HG03175 (cell line): ENCODE results near the gene BTNL8.

Source experiments
- ATAC-seq: cut with Tn5 transposase; IDR thresholded peaks from one replicate; pipeline ENCODE4 v1.9.1; 2021; ENCODE audit warnings: mild to moderate bottlenecking, moderate library complexity; ENCODE audit not compliant: unreplicated experiment

BTNL8 gene

GRCh38 chr5:180898621-180899246 lies at the start of gene BTNL8:
BTNL8 (plus strand) TSS chr5:180899159; CDS start chr5:180899311, 152 bp downstream.
- no peak for ATAC-seq

GRCh38 chr5:180849827-180850226 lies 49.1 kb upstream of the BTNL8 start:
- ATAC-seq: no peak

GRCh38 chr5:180850434-180851078 lies 48.4 kb upstream of the BTNL8 start:
- no peak for ATAC-seq

GRCh38 chr5:180852495-180852894 lies 46.5 kb upstream of the BTNL8 start:
- no peak for ATAC-seq

GRCh38 chr5:180853121-180853847 lies 45.7 kb upstream of the BTNL8 start:
- no peak for ATAC-seq

- ATAC-seq: no peak
Observed at GRCh38 chr5:180853848-180854176, 45.1 kb upstream of the BTNL8 start.

GRCh38 chr5:180858586-180858985 lies 40.4 kb upstream of the BTNL8 start:
- no peak for ATAC-seq

- peak; percentile 59 for ATAC-seq
Observed at GRCh38 chr5:180860273-180860886, 38.6 kb upstream of the BTNL8 start.

GRCh38 chr5:180860887-180861822 lies 37.8 kb upstream of the BTNL8 start, which contains the start of gene ZFP62:
ZFP62 (minus strand) TSS chr5:180861276; CDS start chr5:180861219, 57 bp downstream.
- ATAC-seq: peak; percentile 84

GRCh38 chr5:180862645-180863044 lies 36.3 kb upstream of the BTNL8 start:
- ATAC-seq: no peak

GRCh38 chr5:180865981-180866695 lies 32.8 kb upstream of the BTNL8 start:
- ATAC-seq: no peak

GRCh38 chr5:180866985-180867384 lies 32.0 kb upstream of the BTNL8 start:
- no peak for ATAC-seq

GRCh38 chr5:180868960-180869359 lies 30.0 kb upstream of the BTNL8 start:
- ATAC-seq: no peak

- no peak for ATAC-seq
Observed at GRCh38 chr5:180869587-180869986, 29.4 kb upstream of the BTNL8 start.

GRCh38 chr5:180870276-180871068 lies 28.5 kb upstream of the BTNL8 start:
- ATAC-seq: no peak

- ATAC-seq: no peak
Observed at GRCh38 chr5:180872419-180872818, 26.5 kb upstream of the BTNL8 start.

- no peak for ATAC-seq
Observed at GRCh38 chr5:180873615-180874520, 25.1 kb upstream of the BTNL8 start.
